Upper lobe of left lung (tissue), 6 donors: Measurements from ENCODE around the gene KRT14. TPM values are rescaled to one million over a fixed set of nuclear protein-coding genes. Genes with fewer than 3 reads are reported as not detected.
"Not testable (repeated sequence)": the region's sequence is repeated elsewhere in the genome, so short reads cannot be mapped to it uniquely, and the experiment has no call there.

Source experiments
- ATAC-seq, 2 donors: fragments of 200-7000 bp; cut with Tn5 transposase; one replicate each; pipeline ENCODE4 v1.9.1; 2022; ENCODE audit warnings: mild to moderate bottlenecking in 2 of 2, moderate library complexity in 2 of 2; ENCODE audit not compliant: low FRiP score in 2 of 2
- DNase-seq, 2 donors: peaks; one replicate each; pipeline ENCODE4 v3.0.0-alpha.2; 2019 to 2020
- H3K27ac ChIP-seq, 4 donors: fragments of 200-600 bp; sonication (generic); one replicate each; pipeline ENCODE4 v1.5.1; 2016 to 2019
- H3K27me3 ChIP-seq, 4 donors: fragments of 200-600 bp; sonication (generic); one replicate each; pipeline ENCODE4 v1.5.1; 2017 to 2019
- H3K36me3 ChIP-seq, 4 donors: fragments of 200-600 bp; sonication (generic); one replicate each; pipeline ENCODE4 v1.5.1; 2016 to 2019
- H3K4me1 ChIP-seq, 4 donors: fragments of 200-600 bp; sonication (generic); one replicate each; pipeline ENCODE4 v1.5.1; 2018 to 2019
- H3K4me3 ChIP-seq, 4 donors: fragments of 200-600 bp; sonication (generic); one replicate each; pipeline ENCODE4 v1.5.1; 2017 to 2019; ENCODE audit warnings: mild to moderate bottlenecking in 2 of 4, moderate library complexity in 1 of 4
- H3K9me3 ChIP-seq, 4 donors: fragments of 200-600 bp; sonication (generic); one replicate each; pipeline ENCODE4 v1.5.1; 2018 to 2019
- EP300 ChIP-seq, 4 donors: sonication (generic); formaldehyde crosslinking; IDR thresholded peaks; one replicate each; pipeline ENCODE4 v1.5.1; 2017; ENCODE audit warnings: antibody characterized with exemption in 4 of 4, control low read depth in 2 of 4
- POLR2A ChIP-seq, 4 donors: fragments of 450-650 bp; IDR thresholded peaks; one replicate each; pipeline ENCODE4 v1.5.1; 2016 to 2017; ENCODE audit warnings: antibody characterized with exemption in 4 of 4, mild to moderate bottlenecking in 2 of 4
- POLR2AphosphoS5 ChIP-seq, 2 donors: sonication (generic); formaldehyde crosslinking; IDR thresholded peaks; one replicate each; pipeline ENCODE4 v1.5.1; 2017; ENCODE audit warnings: antibody characterized with exemption in 2 of 2
- WGBS, 2 donors: methylation state at CpG; one replicate each; pipeline ENCODE4 v1.1.5; 2017 to 2018; 5-methylcytosine and 5-hydroxymethylcytosine counted together
- total RNA-seq, 6 donors: library from RNA; depleted of rRNA in 4 of 6; stranded (reverse); fragments of >200 nt in 4 of 6; gene quantifications; one replicate each; pipeline versions ENCODE4 v1.1.0 to v1.2.1, GENCODE V29; 2016 to 2021
- TF ChIP-seq, protein P1 (sequence below), 6 experiments: fragments of 450-650 bp in 4 of 6; fragments of 200-600 bp in 2 of 6; sonication (generic) in 2 of 6; IDR thresholded peaks; one replicate each; pipeline ENCODE4 v1.5.1; 2016 to 2019; ENCODE audit warnings: antibody characterized with exemption in 6 of 6
- donor health status: DM: no; HTN: no; CAD: no; lungs with moderate emphysema.
- donor health status: DM: no; HTN: yes; CAD: no; lungs with severe emphysema.

The KRT14 gene
- total RNA-seq, 6 donors from 2014 or later: not detected

DNA sequence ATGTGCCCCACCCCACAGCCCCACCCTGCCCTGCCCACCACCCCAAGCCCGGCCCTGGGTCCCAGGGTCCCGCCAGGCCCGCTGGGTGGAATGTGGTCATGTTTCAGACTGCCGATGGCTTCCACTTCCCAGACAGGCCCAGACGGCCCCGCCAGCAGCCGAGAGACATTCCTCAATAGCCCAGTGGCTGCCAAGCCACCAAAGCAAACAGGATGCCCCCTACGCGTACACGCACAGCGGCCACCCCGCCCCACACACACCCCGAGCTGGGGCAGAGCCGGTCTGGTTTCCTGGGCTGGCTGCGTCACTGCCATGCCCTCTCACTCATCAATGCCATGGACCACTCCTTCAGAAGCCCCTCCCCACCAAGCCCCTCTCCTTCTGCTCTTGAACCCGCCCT, 38.9 kb upstream of the KRT14 start:
- no peaks in the 10 kb centered on the region for H3K9me3 ChIP-seq
- no peak for ATAC-seq
- no peaks in the 10 kb centered on the region for H3K27me3 ChIP-seq
- DNase-seq: no peak
- no peak overlapping the region for H3K27ac ChIP-seq
- H3K4me3 ChIP-seq: no peak overlapping the region
- 59% methylated on average over 15 of the region's 16 CpGs; no CpG with 5 or more reads in 1 of the 2 donors for WGBS, 2 donors
- no peaks in the 10 kb centered on the region for H3K36me3 ChIP-seq
- peaks cover 0 to 6% (median 3%) of the 10 kb centered on the region in 4 donors for H3K4me1 ChIP-seq
- TF ChIP-seq, protein P1, sequence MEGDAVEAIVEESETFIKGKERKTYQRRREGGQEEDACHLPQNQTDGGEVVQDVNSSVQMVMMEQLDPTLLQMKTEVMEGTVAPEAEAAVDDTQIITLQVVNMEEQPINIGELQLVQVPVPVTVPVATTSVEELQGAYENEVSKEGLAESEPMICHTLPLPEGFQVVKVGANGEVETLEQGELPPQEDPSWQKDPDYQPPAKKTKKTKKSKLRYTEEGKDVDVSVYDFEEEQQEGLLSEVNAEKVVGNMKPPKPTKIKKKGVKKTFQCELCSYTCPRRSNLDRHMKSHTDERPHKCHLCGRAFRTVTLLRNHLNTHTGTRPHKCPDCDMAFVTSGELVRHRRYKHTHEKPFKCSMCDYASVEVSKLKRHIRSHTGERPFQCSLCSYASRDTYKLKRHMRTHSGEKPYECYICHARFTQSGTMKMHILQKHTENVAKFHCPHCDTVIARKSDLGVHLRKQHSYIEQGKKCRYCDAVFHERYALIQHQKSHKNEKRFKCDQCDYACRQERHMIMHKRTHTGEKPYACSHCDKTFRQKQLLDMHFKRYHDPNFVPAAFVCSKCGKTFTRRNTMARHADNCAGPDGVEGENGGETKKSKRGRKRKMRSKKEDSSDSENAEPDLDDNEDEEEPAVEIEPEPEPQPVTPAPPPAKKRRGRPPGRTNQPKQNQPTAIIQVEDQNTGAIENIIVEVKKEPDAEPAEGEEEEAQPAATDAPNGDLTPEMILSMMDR (IDR thresholded peaks at IDR 0.05): no peak
- TF ChIP-seq POLR2A (IDR thresholded peaks at IDR 0.05) (no peak), EP300 (IDR thresholded peaks at IDR 0.05) (no peak), POLR2AphosphoS5 (IDR thresholded peaks at IDR 0.05) (no peak)

DNA sequence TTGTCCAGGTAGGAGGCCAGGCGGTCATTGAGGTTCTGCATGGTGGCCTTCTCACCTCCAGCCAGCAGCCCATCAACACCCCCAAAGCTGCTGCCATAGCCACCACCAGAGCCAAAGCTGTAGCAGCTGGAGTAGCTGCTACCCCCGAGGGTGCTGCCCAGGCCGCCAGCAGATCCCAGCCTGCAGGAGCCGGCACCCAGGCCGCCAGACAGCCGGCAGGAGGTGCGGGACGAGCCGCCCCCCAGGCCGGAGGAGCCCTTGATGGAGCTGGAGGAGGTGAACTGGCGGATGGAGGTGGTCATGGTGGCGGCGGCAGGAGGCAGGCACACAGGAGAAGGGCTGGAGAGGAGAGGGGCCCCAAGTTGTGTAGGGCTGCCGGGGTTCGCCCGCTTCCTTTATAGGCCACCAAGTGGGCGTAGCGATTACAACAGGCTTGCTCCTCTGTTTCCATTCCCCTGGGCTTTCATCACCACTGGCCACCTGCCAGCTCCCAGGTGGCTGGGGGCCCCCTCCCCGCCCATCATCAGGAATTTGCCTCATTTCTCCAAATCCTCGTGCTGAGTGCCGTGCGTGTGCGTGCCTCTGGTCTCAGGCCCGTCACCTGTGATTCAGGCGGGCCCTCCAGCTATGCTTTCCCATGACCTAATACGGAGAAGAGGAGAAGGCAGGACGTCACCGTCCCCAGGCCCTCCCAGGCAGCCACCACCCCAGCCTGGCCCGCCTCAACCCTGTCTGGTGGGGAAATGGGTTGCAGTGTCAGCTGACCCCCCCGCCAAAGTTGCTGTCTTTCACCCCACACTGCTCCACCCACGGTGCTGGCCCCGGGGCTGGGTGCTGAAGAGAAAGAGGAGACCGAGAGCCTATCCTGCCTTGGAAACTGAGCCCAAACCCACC, 37.8 kb upstream of the KRT14 start, which contains the start of gene KRT17:
Gene KRT17, minus strand, starts transcription at position 368 of the 894 bp plus-strand sequence. Its CDS starts 66 bp downstream, at position 302.
- TF ChIP-seq, protein P1 (IDR thresholded peaks at IDR 0.05): no peak
- TF ChIP-seq EP300 (IDR thresholded peaks at IDR 0.05) (no peak), POLR2AphosphoS5 (IDR thresholded peaks at IDR 0.05) (no peak), POLR2A (IDR thresholded peaks at IDR 0.05) (no peak)
- DNase-seq (peak in 1 of 2 donors; percentile 30), ATAC-seq (no peak)
- no peaks in the 10 kb centered on the region for H3K9me3 ChIP-seq
- 53 to 57% methylated on average over 22 to 30 of the region's 33 CpGs for WGBS, 2 donors
- H3K4me3 ChIP-seq: no peak within 1 kb of the TSS
- H3K27me3 ChIP-seq: no peaks in the 10 kb centered on the region
- no peak within 1 kb of the TSS for H3K27ac ChIP-seq
- H3K36me3 ChIP-seq: no peaks in the 10 kb centered on the region
- H3K4me1 ChIP-seq: peaks cover 0 to 6% (median 3%) of the 10 kb centered on the region in 4 donors

- H3K4me3 ChIP-seq, H3K4me1 ChIP-seq, H3K36me3 ChIP-seq, H3K27ac ChIP-seq, ATAC-seq, DNase-seq, H3K9me3 ChIP-seq, H3K27me3 ChIP-seq: not testable (repeated sequence)
- 73 to 81% methylated on average over 6 to 10 of the region's 10 CpGs for WGBS, 2 donors
Observed at GRCh38 chr17:41623184-41623861, 36.6 kb upstream of the KRT14 start.

DNA sequence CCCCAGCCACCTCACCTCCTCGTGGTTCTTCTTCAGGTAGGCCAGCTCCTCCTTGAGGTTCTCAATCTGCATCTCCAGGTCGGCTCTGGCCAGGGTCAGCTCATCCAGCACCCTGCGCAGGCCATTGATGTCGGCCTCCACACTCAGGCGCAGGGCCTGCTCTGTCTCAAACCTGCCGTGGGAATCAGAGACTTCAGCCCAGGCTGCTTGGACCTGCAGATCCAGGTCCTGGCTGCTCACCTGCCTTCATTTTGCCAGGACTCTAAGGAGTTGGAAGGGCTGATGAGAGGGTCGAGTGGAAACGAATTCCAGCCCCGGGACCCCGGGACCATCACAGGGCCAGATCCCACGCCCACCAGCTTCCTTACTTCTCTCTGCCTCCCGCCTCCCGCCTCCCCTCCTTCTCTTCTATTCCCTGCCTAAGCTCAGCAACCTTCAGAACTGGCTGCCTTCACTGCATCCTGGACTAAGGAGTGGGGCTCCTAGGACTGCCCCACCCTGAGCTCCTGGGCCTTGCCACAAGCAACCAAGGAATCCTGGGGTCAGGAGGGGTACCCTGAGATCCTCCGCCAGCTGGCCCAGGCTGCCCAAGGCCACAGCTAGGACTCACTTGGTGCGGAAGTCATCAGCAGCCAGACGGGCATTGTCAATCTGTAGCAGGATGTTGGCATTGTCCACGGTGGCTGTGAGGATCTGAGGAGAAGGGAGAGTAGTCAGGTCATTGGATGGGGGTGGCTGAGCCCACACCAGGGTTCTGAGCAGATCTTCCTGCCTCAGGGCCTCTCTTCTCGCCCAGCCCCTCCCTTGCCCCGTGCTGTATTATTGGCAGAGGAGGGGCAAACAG, 35.9 kb upstream of the KRT14 start:
- not testable (repeated sequence) for H3K4me1 ChIP-seq, H3K4me3 ChIP-seq, H3K27me3 ChIP-seq, H3K27ac ChIP-seq, DNase-seq, ATAC-seq, H3K9me3 ChIP-seq, H3K36me3 ChIP-seq
- 75 to 82% methylated on average over 17 to 19 of the region's 19 CpGs for WGBS, 2 donors

DNA sequence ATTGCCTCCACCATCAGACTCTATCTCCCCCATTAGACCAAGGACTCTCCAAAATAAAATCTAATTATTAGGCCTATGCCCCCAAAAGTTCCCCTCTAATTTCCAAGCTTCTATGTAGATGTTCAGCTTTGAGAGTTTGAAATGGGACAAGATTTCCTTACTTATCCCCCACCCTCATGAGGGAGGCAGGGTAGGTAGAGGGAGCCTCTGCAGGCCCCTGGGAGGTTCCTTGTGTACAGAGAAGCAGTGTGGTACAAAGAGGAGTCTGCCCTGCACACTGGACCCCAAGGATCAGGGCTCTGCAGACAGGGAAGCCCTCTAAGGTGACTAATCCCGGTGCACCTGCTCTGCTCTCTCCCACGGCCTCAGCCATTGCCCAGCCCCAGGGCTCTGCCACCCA, 35.2 kb upstream of the KRT14 start:
- H3K4me3 ChIP-seq: no peak overlapping the region
- no peaks in the 10 kb centered on the region for H3K36me3 ChIP-seq
- peaks cover 0 to 6% (median 3%) of the 10 kb centered on the region in 4 donors for H3K4me1 ChIP-seq
- DNase-seq (no peak), ATAC-seq (no peak)
- TF ChIP-seq POLR2A (IDR thresholded peaks at IDR 0.05): no peak
- no peaks in the 10 kb centered on the region for H3K27me3 ChIP-seq
- H3K9me3 ChIP-seq: no peaks in the 10 kb centered on the region
- 76% methylated on average over 2 of the region's 2 CpGs; no CpG with 5 or more reads in 1 of the 2 donors for WGBS, 2 donors
- no peak overlapping the region for H3K27ac ChIP-seq

DNA sequence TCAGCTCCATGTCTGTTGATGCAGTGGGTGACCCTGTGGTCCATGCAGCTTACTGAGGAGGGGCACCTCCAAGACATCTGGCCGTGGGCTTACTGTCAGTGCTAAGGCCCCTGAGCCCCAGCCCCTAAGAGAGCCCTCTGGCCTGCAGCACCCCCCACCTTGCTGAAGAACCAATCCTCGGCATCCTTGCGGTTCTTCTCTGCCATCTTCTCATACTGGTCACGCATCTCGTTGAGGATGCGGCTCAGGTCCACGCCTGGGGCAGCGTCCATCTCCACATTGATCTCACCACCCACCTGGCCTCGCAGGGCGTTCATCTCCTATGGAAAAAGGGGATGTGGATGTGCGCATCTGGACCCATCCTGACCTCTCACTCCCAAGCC, 34.7 kb upstream of the KRT14 start:
- not testable (repeated sequence) for ATAC-seq, H3K4me1 ChIP-seq, H3K4me3 ChIP-seq, H3K36me3 ChIP-seq, H3K27ac ChIP-seq, H3K27me3 ChIP-seq, H3K9me3 ChIP-seq, DNase-seq
- 92 to 94% methylated on average over 11 of the region's 11 CpGs for WGBS, 2 donors
